Liver (tissue), 3 donors: ENCODE measurements around the gene FAM110D.

Experiments used
- ATF3 ChIP-seq: IDR thresholded peaks from 2 replicates; pipeline ENCODE4 v1.6.1; 2016; ENCODE audit warnings: antibody characterized with exemption
- JUND ChIP-seq, 2 donors: IDR thresholded peaks; 2 replicates each; pipeline ENCODE4 v1.6.1; 2016; ENCODE audit warnings: antibody characterized with exemption in 2 of 2
- REST ChIP-seq: IDR thresholded peaks from 2 replicates; pipeline ENCODE4 v1.6.1; 2016; ENCODE audit warnings: antibody characterized with exemption, mild to moderate bottlenecking
- RXRA ChIP-seq, 2 donors: IDR thresholded peaks; 2 replicates each; pipeline ENCODE4 v1.6.1; 2017 to 2018; ENCODE audit warnings: antibody characterized with exemption in 2 of 2, mild to moderate bottlenecking in 1 of 2
- TAF1 ChIP-seq: conservative IDR thresholded peaks from 2 replicates; pipeline ENCODE4 v1.6.1; 2016; ENCODE audit warnings: antibody characterized with exemption, mild to moderate bottlenecking
- YY1 ChIP-seq: IDR thresholded peaks from 2 replicates; pipeline ENCODE4 v1.6.1; 2016; ENCODE audit warnings: antibody characterized with exemption, mild to moderate bottlenecking
- TF ChIP-seq, protein P1 (sequence below): fragments of 150-350 bp; IDR thresholded peaks from 2 replicates; pipeline ENCODE4 v1.5.1; 2017; ENCODE audit warnings: improper control_type of control experiment, low read depth, low read length; ENCODE audit not compliant: missing input control
- TF ChIP-seq, protein P2 (sequence below): IDR thresholded peaks from 2 replicates; pipeline ENCODE4 v1.6.1; 2016; ENCODE audit warnings: antibody characterized with exemption
- donor health status: healthy.
- donor health status: healthy.

DNA sequence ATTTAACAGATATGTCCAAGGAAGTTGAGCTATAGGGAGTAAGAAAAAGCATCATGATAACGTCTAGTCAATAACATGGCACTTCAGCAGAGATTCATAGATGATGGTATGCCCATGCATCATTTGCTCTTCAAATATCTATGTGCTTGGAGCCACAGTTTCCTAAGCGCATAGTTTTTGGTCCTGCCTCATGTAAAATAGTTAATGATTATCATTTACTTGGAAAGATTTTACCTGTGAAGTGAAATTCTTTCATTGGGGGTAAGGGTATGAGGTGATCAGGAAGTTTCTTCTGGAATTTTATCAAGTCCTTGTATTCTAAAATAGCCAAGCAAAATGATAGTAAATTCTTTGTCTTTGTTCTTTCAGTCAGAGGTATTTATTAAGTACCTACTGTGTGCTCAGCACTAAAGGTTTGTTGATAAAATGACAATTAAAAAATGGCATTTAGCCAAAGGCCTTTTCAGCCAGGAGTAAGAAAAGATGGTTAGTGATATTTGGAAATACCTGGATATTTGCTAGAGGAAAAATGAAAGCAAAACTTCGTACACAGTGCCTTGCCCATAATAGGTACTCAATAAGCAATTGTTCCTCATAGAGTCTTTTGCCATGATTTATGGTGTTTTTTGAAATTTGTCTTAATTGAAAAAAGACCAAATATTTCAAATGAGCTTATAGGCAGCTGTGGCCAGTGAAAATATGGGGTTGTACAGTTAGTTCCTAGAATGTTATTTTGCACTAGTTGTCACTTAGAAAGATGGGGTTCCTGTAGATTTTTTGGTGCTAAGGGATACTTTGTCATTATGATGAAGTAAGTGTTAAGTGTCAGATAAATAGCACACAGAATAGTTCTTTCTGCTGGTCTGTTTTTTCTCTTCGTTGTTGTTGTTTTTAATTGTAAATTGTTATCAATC, 34.2 kb upstream of the FAM110D start:
- TF ChIP-seq, protein P1, sequence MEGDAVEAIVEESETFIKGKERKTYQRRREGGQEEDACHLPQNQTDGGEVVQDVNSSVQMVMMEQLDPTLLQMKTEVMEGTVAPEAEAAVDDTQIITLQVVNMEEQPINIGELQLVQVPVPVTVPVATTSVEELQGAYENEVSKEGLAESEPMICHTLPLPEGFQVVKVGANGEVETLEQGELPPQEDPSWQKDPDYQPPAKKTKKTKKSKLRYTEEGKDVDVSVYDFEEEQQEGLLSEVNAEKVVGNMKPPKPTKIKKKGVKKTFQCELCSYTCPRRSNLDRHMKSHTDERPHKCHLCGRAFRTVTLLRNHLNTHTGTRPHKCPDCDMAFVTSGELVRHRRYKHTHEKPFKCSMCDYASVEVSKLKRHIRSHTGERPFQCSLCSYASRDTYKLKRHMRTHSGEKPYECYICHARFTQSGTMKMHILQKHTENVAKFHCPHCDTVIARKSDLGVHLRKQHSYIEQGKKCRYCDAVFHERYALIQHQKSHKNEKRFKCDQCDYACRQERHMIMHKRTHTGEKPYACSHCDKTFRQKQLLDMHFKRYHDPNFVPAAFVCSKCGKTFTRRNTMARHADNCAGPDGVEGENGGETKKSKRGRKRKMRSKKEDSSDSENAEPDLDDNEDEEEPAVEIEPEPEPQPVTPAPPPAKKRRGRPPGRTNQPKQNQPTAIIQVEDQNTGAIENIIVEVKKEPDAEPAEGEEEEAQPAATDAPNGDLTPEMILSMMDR: no peak
- no peak for TF ChIP-seq ATF3
- no peak for TF ChIP-seq REST
- TF ChIP-seq, protein P2, sequence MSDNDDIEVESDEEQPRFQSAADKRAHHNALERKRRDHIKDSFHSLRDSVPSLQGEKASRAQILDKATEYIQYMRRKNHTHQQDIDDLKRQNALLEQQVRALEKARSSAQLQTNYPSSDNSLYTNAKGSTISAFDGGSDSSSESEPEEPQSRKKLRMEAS: no peak
- TF ChIP-seq JUND (IDR thresholded peaks at IDR 0.05): no peak
- TF ChIP-seq YY1: no peak
- no peak for TF ChIP-seq RXRA (IDR thresholded peaks at IDR 0.05)
- TF ChIP-seq TAF1: no peak
